GM12878 (cell line): ENCODE measurements around the gene MROH7. TPM values are rescaled to one million over a fixed set of nuclear protein-coding genes. Genes with fewer than 3 reads are reported as not detected.

Experiments
- ATAC-seq: fragments of 200-7000 bp; cut with Tn5 transposase; 3 replicates; pipeline ENCODE4 v1.9.1; 2020; ENCODE audit warnings: mild to moderate bottlenecking, moderate library complexity
- BruUV-seq: library from RNA; stranded (reverse); fragments of 400-500 nt; replicated peaks from 2 replicates; lab custom pipeline; 2021; lab: Mats Ljungman, UMichigan
- CTCF ChIA-PET: fragments of 300-600 bp; sonication (Branson Sonifier 250); formaldehyde crosslinking; extraction: SDS; loops from one replicate; lab custom pipeline; 2021; ENCODE audit warnings: inconsistent platforms; lab: Yijun Ruan, JAX
- POLR2A ChIA-PET: fragments of 350-600 bp; formaldehyde crosslinking; extraction: SDS; loops from one replicate; lab custom pipeline; 2021; ENCODE audit warnings: inconsistent platforms; lab: Charles Lee
- RAD21 ChIA-PET: fragments of 300-600 bp; sonication (Branson Sonifier 250); formaldehyde crosslinking; loops from one replicate; lab custom pipeline; 2023; ENCODE audit warnings: antibody characterized with exemption; ENCODE audit not compliant: unreplicated experiment; lab: Charles Lee
- SMC1A ChIA-PET: fragments of 300-600 bp; sonication (Branson Sonifier 250); formaldehyde crosslinking; loops from one replicate; lab custom pipeline; 2023; ENCODE audit not compliant: unreplicated experiment, uncharacterized antibody; lab: Charles Lee
- DNase-seq: peaks from one replicate; pipeline ENCODE4 v3.0.0-alpha.2; 2011; ENCODE audit warnings: low read depth, low spot score
- FAIRE-seq: peaks from 3 replicates; lab custom pipeline; 2011; peaks lifted over from hg19 to GRCh38; lab: Jason Lieb, UNC
- H2AFZ ChIP-seq: 2 replicates; pipeline ENCODE4 v1.6.0; 2011; ENCODE audit warnings: low read depth, low read length, control low read depth; ENCODE audit not compliant: control insufficient read depth
- H3K27ac ChIP-seq: 2 replicates; pipeline ENCODE4 v1.5.1; 2011; ENCODE audit warnings: control low read depth; ENCODE audit not compliant: control insufficient read depth, insufficient read depth
- H3K27me3 ChIP-seq, 2 experiments: replicated peaks in 1 of 2; 2 replicates each; pipeline versions ENCODE4 v1.6.0 to v1.6.1; 2011; ENCODE audit warnings: low read length in 1 of 2; ENCODE audit not compliant: control insufficient read depth in 2 of 2, insufficient read depth in 2 of 2
- H3K36me3 ChIP-seq, 2 experiments: 2 replicates each; pipeline ENCODE4 v1.5.1; 2011; ENCODE audit warnings: low read length in 1 of 2; ENCODE audit not compliant: control insufficient read depth in 2 of 2, insufficient read depth in 2 of 2
- H3K4me1 ChIP-seq: 2 replicates; pipeline ENCODE4 v1.6.1; 2011; ENCODE audit warnings: mild to moderate bottlenecking, low read length, moderate library complexity, mixed read lengths; ENCODE audit not compliant: control insufficient read depth, insufficient read depth
- H3K4me2 ChIP-seq: 2 replicates; pipeline ENCODE4 v1.6.0; 2011; ENCODE audit warnings: control low read depth; ENCODE audit not compliant: control insufficient read depth, insufficient read depth
- H3K4me3 ChIP-seq: fragments of 200-600 bp; sonication (generic); 2 replicates; pipeline ENCODE4 v1.5.1; 2016
- H3K79me2 ChIP-seq: 2 replicates; pipeline ENCODE4 v1.6.0; 2011; ENCODE audit warnings: low read length; ENCODE audit not compliant: control insufficient read depth, insufficient read depth
- H3K9ac ChIP-seq: 2 replicates; pipeline ENCODE4 v1.8.0; 2011; ENCODE audit warnings: low read length, control low read depth, mixed read lengths; ENCODE audit not compliant: control insufficient read depth, insufficient read depth
- H3K9me3 ChIP-seq: replicated peaks from 3 replicates; pipeline ENCODE4 v1.5.1; 2011; ENCODE audit warnings: mild to moderate bottlenecking, low read length; ENCODE audit not compliant: control insufficient read depth, insufficient read depth
- H4K20me1 ChIP-seq: 2 replicates; pipeline ENCODE4 v1.6.0; 2011; ENCODE audit not compliant: control insufficient read depth, insufficient read depth
- DPF2 ChIP-seq: fragments of 450-650 bp; IDR thresholded peaks from 2 replicates; pipeline ENCODE4 v1.6.1; 2017; ENCODE audit warnings: mild to moderate bottlenecking
- LARP7 ChIP-seq: fragments of 450-650 bp; IDR thresholded peaks from 2 replicates; pipeline ENCODE4 v1.6.1; 2017; ENCODE audit warnings: mild to moderate bottlenecking
- MYB ChIP-seq: fragments of 150-350 bp; IDR thresholded peaks from 2 replicates; pipeline ENCODE4 v1.6.1; 2014; ENCODE audit warnings: mild to moderate bottlenecking, low read depth, low read length, borderline replicate concordance
- SMC3 ChIP-seq: IDR thresholded peaks from 2 replicates; pipeline ENCODE4 v1.6.1; 2011; ENCODE audit warnings: low read length, improper control_type of control experiment, borderline replicate concordance
- SP1 ChIP-seq: IDR thresholded peaks from one replicate; pipeline ENCODE4 v1.6.1; 2011; ENCODE audit warnings: low read depth, low read length
- WGBS: methylation state at CpG from one replicate; pipeline ENCODE4 v1.1.6; 2016; ENCODE audit warnings: low lambda C conversion rate; ENCODE audit not compliant: insufficient replicate concordance, insufficient coverage; ENCODE audit errors: missing lambda C conversion rate; 5-methylcytosine and 5-hydroxymethylcytosine counted together
- in situ Hi-C: fragments of 300-500 bp; cut with MboI; formaldehyde crosslinking; loops from 9 replicates; pipeline ENCODE4 v1.14.3; 2018; ENCODE audit warnings: mixed read lengths
- intact Hi-C: fragments of 100-400 bp; cut with micrococcal nuclease; formaldehyde crosslinking; loops from one replicate; pipeline ENCODE4 v1.14.2; 2022; ENCODE audit not compliant: unreplicated experiment
- polyA plus RNA-seq, 11 experiments: library from polyadenylated mRNA; depleted of rRNA in 4 of 11; unstranded in 6 of 11; stranded (reverse) in 5 of 11; fragments of >200 nt; fragmentation: Nextera tagmentation in 4 of 11; fragmentation: Illumina TruSeq in 1 of 11; extraction: Ambion mirVana in 4 of 11; extraction: Trizol in 1 of 11; gene quantifications; 1 replicate in 1 of 11; 2 replicates in 10 of 11; pipeline versions ENCODE4 v1.2.1 to v1.2.3, GENCODE V29; 2011 to 2016; ENCODE audit warnings: inconsistent platforms in 2 of 11, missing spikeins in 2 of 11, low read depth in 1 of 11
- total RNA-seq, 4 experiments: library from RNA; depleted of rRNA in 3 of 4; stranded (reverse); fragments of >200 nt in 3 of 4; fragmentation: Illumina TruSeq in 1 of 4; extraction: Trizol in 1 of 4; gene quantifications; 2 replicates each; pipeline versions ENCODE4 v1.2.1 to v1.2.3, GENCODE V29; 2013 to 2021
- TF ChIP-seq, protein P1 (sequence below): fragments of 450-650 bp; IDR thresholded peaks from 2 replicates; pipeline ENCODE4 v1.6.1; 2017; ENCODE audit warnings: mild to moderate bottlenecking, moderate library complexity

MROH7 gene
- total and polyA plus RNA-seq, 10 of the 15 experiments (the other 5 are each of a cell fraction or from before 2014, with no cell fraction given), result 0.11 TPM; not detected in 9

- FAIRE-seq, result no peak
These were observed 40.5 kb upstream of the MROH7 start for GRCh38 chr1:54600947-54601721.

More at GRCh38 chr1:54600947-54601721, 40.5 kb upstream of the MROH7 start:
- intact Hi-C loops, result no loop called here
- no peak overlapping the region for H3K4me2 ChIP-seq
- no peak overlapping the region for H2AFZ ChIP-seq
- SMC1A ChIA-PET, result no interaction called here
- no peaks in the 10 kb centered on the region for H3K4me1 ChIP-seq
- CTCF ChIA-PET, result no interaction called here
- RAD21 ChIA-PET, result no interaction called here
- H3K79me2 ChIP-seq, result no peaks in the 10 kb centered on the region
- no peak overlapping the region for H3K9ac ChIP-seq
- 42% methylated on average over 19 of the region's 21 CpGs for WGBS
- in situ Hi-C loops, result no loop called here
- DNase-seq (no peak), ATAC-seq (no peak)
- POLR2A ChIA-PET, result no interaction called here
- no peaks in the 10 kb centered on the region for H3K36me3 ChIP-seq
- H3K4me3 ChIP-seq, result no peak overlapping the region
- no peak for TF ChIP-seq MYB
- TF ChIP-seq, protein P1, sequence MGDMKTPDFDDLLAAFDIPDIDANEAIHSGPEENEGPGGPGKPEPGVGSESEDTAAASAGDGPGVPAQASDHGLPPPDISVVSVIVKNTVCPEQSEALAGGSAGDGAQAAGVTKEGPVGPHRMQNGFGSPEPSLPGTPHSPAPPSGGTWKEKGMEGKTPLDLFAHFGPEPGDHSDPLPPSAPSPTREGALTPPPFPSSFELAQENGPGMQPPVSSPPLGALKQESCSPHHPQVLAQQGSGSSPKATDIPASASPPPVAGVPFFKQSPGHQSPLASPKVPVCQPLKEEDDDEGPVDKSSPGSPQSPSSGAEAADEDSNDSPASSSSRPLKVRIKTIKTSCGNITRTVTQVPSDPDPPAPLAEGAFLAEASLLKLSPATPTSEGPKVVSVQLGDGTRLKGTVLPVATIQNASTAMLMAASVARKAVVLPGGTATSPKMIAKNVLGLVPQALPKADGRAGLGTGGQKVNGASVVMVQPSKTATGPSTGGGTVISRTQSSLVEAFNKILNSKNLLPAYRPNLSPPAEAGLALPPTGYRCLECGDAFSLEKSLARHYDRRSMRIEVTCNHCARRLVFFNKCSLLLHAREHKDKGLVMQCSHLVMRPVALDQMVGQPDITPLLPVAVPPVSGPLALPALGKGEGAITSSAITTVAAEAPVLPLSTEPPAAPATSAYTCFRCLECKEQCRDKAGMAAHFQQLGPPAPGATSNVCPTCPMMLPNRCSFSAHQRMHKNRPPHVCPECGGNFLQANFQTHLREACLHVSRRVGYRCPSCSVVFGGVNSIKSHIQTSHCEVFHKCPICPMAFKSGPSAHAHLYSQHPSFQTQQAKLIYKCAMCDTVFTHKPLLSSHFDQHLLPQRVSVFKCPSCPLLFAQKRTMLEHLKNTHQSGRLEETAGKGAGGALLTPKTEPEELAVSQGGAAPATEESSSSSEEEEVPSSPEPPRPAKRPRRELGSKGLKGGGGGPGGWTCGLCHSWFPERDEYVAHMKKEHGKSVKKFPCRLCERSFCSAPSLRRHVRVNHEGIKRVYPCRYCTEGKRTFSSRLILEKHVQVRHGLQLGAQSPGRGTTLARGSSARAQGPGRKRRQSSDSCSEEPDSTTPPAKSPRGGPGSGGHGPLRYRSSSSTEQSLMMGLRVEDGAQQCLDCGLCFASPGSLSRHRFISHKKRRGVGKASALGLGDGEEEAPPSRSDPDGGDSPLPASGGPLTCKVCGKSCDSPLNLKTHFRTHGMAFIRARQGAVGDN, result no peak
- TF ChIP-seq DPF2, result no peak
- no peak for TF ChIP-seq SP1
- no peak for TF ChIP-seq SMC3
- TF ChIP-seq LARP7, result no peak
- BruUV-seq, result no TSS peak
- no peak overlapping the region for H3K27ac ChIP-seq
- H3K9me3 ChIP-seq, result no peaks in the 10 kb centered on the region
- no peaks in the 10 kb centered on the region for H3K27me3 ChIP-seq
- H4K20me1 ChIP-seq, result no peaks in the 10 kb centered on the region
